GM12864 (cell line): ENCODE measurements around the gene SCAF1.

Experiments used
- DNase-seq: peaks from one replicate; pipeline ENCODE4 v3.0.0-alpha.2; 2011; ENCODE audit warnings: low read depth
- H3K4me3 ChIP-seq: 2 replicates; pipeline ENCODE4 v1.5.1; 2011; ENCODE audit warnings: mild to moderate bottlenecking, low read depth, low read length, control low read depth
- CTCF ChIP-seq: IDR thresholded peaks from 2 replicates; pipeline ENCODE4 v1.5.1; 2011; ENCODE audit warnings: low read depth, mild to moderate bottlenecking, moderate library complexity, low read length, control low read depth, inconsistent platforms; ENCODE audit errors: missing control alignments

Gene SCAF1

GRCh38 chr19:49601482-49602038 is 40.4 kb upstream of the SCAF1 start:
- no peak for DNase-seq
- H3K4me3 ChIP-seq, result no peak overlapping the region
- no peak for TF ChIP-seq CTCF

GRCh38 chr19:49602806-49603205 is 39.2 kb upstream of the SCAF1 start:
- no peak overlapping the region for H3K4me3 ChIP-seq
- no peak for TF ChIP-seq CTCF
- no peak for DNase-seq

GRCh38 chr19:49605605-49606004 is 36.4 kb upstream of the SCAF1 start:
- no peak for DNase-seq
- H3K4me3 ChIP-seq, result no peak overlapping the region
- no peak for TF ChIP-seq CTCF

- DNase-seq, result no peak
- no peak overlapping the region for H3K4me3 ChIP-seq
- no peak for TF ChIP-seq CTCF
These were observed 32.4 kb upstream of the SCAF1 start for GRCh38 chr19:49609499-49610092.

GRCh38 chr19:49613374-49613773 is 28.6 kb upstream of the SCAF1 start:
- H3K4me3 ChIP-seq, result no peak overlapping the region
- no peak for DNase-seq
- no peak for TF ChIP-seq CTCF

GRCh38 chr19:49614096-49614833 is 27.7 kb upstream of the SCAF1 start:
- TF ChIP-seq CTCF, result no peak
- DNase-seq, result no peak
- no peak overlapping the region for H3K4me3 ChIP-seq
